Measurements from ENCODE around the gene REV1. TPM values are rescaled to one million over a fixed set of nuclear protein-coding genes. Genes with fewer than 3 reads are reported as not detected.

REV1 gene
- total and polyA plus RNA-seq, 4 donors, result 4.0 to 37.7 (median 16.2) TPM

GRCh38 chr2:99431587-99432275 is 58.1 kb downstream of the REV1 start:
- Histone ChIP-seq H3K9me3 (ENCODE audit: control insufficient read depth in 4 of 4, low read length in 3 of 4) (no peaks in the 10 kb centered on the region), H3K9ac (ENCODE audit: low read depth in 1 of 2, low read length in 2 of 2) (no peak overlapping the region), H3K4me1 (ENCODE audit: control insufficient read depth in 4 of 4, insufficient read depth in 4 of 4, low read length in 3 of 4) (no peaks in the 10 kb centered on the region), H3K36me3 (ENCODE audit: control insufficient read depth in 4 of 4, insufficient read depth in 3 of 4, low read depth in 1 of 4, low read length in 3 of 4) (peaks cover 2 to 37% (median 31%) of the 10 kb centered on the region in 4 donors), H3K4me3 (ENCODE audit: low read depth in 1 of 3, low read length in 3 of 3) (no peak overlapping the region), H3K27me3 (ENCODE audit: control insufficient read depth in 4 of 4, insufficient read depth in 4 of 4, low read length in 3 of 4) (no peaks in the 10 kb centered on the region), H3K27ac (ENCODE audit: low read depth in 1 of 2, low read length in 2 of 2) (no peak overlapping the region)
- DNase-seq (ENCODE audit: low spot score), result no peak
- no peak for TF ChIP-seq EGR1 (IDR thresholded peaks at IDR 0.05; ENCODE audit: low read depth in 2 of 2)
- no peak for TF ChIP-seq RAD21 (IDR thresholded peaks at IDR 0.05)
- TF ChIP-seq CTCF (IDR thresholded peaks at IDR 0.05; ENCODE audit: low read depth, low read length, missing input control), result no peak
- no peak for TF ChIP-seq RXRA (IDR thresholded peaks at IDR 0.05)
- no peak for TF ChIP-seq MAX (IDR thresholded peaks at IDR 0.05)
- TF ChIP-seq SP1 (IDR thresholded peaks at IDR 0.05), result no peak
- 88% methylated on average over 12 of the region's 12 CpGs for WGBS

GRCh38 chr2:99430614-99431291 is 59.1 kb downstream of the REV1 start:
- H3K9ac ChIP-seq (ENCODE audit: low read depth in 1 of 2, low read length in 2 of 2), result no peak overlapping the region
- no peak for TF ChIP-seq ZBTB33 (IDR thresholded peaks at IDR 0.05)
- TF ChIP-seq RAD21 (IDR thresholded peaks at IDR 0.05), result no peak
- no peak for TF ChIP-seq TAF1 (conservative IDR thresholded peaks at IDR 0.05)
- TF ChIP-seq JUND (IDR thresholded peaks at IDR 0.05), result no peak
- no peak for TF ChIP-seq SP1 (IDR thresholded peaks at IDR 0.05)
- no peak for TF ChIP-seq GABPA (IDR thresholded peaks at IDR 0.05 in 1 of 2, conservative IDR thresholded peaks at IDR 0.05 in 1 of 2)
- no peak for TF ChIP-seq ATF3 (IDR thresholded peaks at IDR 0.05)
- 81% methylated on average over 4 of the region's 4 CpGs for WGBS
- H3K4me3 ChIP-seq (ENCODE audit: low read depth in 1 of 3, low read length in 3 of 3), result no peak overlapping the region
- H3K36me3 ChIP-seq (ENCODE audit: control insufficient read depth in 4 of 4, insufficient read depth in 3 of 4, low read depth in 1 of 4, low read length in 3 of 4), result peaks cover 3 to 39% (median 33%) of the 10 kb centered on the region in 4 donors
- no peak for DNase-seq (ENCODE audit: low spot score)
- H3K27ac ChIP-seq (ENCODE audit: low read depth in 1 of 2, low read length in 2 of 2), result no peak overlapping the region
- H3K27me3 ChIP-seq (ENCODE audit: control insufficient read depth in 4 of 4, insufficient read depth in 4 of 4, low read length in 3 of 4), result no peaks in the 10 kb centered on the region
- H3K9me3 ChIP-seq (ENCODE audit: control insufficient read depth in 4 of 4, low read length in 3 of 4), result no peaks in the 10 kb centered on the region
- no peaks in the 10 kb centered on the region for H3K4me1 ChIP-seq (ENCODE audit: control insufficient read depth in 4 of 4, insufficient read depth in 4 of 4, low read length in 3 of 4)

- peaks cover 1 to 61% (median 43%) of the 10 kb centered on the region in 4 donors for H3K36me3 ChIP-seq (ENCODE audit: control insufficient read depth in 4 of 4, insufficient read depth in 3 of 4, low read depth in 1 of 4, low read length in 3 of 4)
- no peak overlapping the region for H3K9ac ChIP-seq (ENCODE audit: low read depth in 1 of 2, low read length in 2 of 2)
- H3K27me3 ChIP-seq (ENCODE audit: control insufficient read depth in 4 of 4, insufficient read depth in 4 of 4, low read length in 3 of 4), result no peaks in the 10 kb centered on the region
- H3K9me3 ChIP-seq (ENCODE audit: control insufficient read depth in 4 of 4, low read length in 3 of 4), result no peaks in the 10 kb centered on the region
- no peak overlapping the region for H3K27ac ChIP-seq (ENCODE audit: low read depth in 1 of 2, low read length in 2 of 2)
- no peak overlapping the region for H3K4me3 ChIP-seq (ENCODE audit: low read depth in 1 of 3, low read length in 3 of 3)
- TF ChIP-seq EGR1 (IDR thresholded peaks at IDR 0.05; ENCODE audit: low read depth in 2 of 2), result no peak
- WGBS, result 81% methylated on average over 2 of the region's 2 CpGs
- no peaks in the 10 kb centered on the region for H3K4me1 ChIP-seq (ENCODE audit: control insufficient read depth in 4 of 4, insufficient read depth in 4 of 4, low read length in 3 of 4)
- DNase-seq (ENCODE audit: low spot score), result no peak
These were observed 64.8 kb downstream of the REV1 start for GRCh38 chr2:99425022-99425421.

Data from liver (tissue), 9 donors.